ENCODE measurements around the gene KANK3.
"Not testable (repeated sequence)": the region's sequence is repeated elsewhere in the genome, so short reads cannot be mapped to it uniquely, and the experiment has no call there.

The KANK3 gene

GRCh38 chr19:8342316-8342683 is 762 bp downstream of the KANK3 start:
- no peak for DNase-seq (ENCODE audit: low read depth)

GRCh38 chr19:8341504-8341903 is 1.6 kb downstream of the KANK3 start:
- DNase-seq (ENCODE audit: low read depth); H3K4me3 ChIP-seq (ENCODE audit: low read depth, low read length): not testable (repeated sequence)

More at GRCh38 chr19:8342316-8342683, 762 bp downstream of the KANK3 start:
- no peak overlapping the region for H3K4me3 ChIP-seq (ENCODE audit: low read depth, low read length)
- TF ChIP-seq CTCF (IDR thresholded peaks at IDR 0.05; ENCODE audit: low read depth, low read length) (no peak), MAX (IDR thresholded peaks at IDR 0.05; ENCODE audit: low read depth, low read length) (no peak), POLR2A (IDR thresholded peaks at IDR 0.05; ENCODE audit: extremely low read depth, insufficient read length) (no peak), MYC (IDR thresholded peaks at IDR 0.05; ENCODE audit: low read depth, low read length) (no peak)

- H3K4me3 ChIP-seq (ENCODE audit: low read depth, low read length): no peak overlapping the region
- no peak for DNase-seq (ENCODE audit: low read depth)
- TF ChIP-seq CTCF (IDR thresholded peaks at IDR 0.05; ENCODE audit: low read depth, low read length) (peak; percentile 30), POLR2A (IDR thresholded peaks at IDR 0.05; ENCODE audit: extremely low read depth, insufficient read length) (no peak)
Measured at GRCh38 chr19:8340341-8341096, 2.5 kb downstream of the KANK3 start.

- TF ChIP-seq CTCF (IDR thresholded peaks at IDR 0.05; ENCODE audit: low read depth, low read length) (no peak), MAX (IDR thresholded peaks at IDR 0.05; ENCODE audit: low read depth, low read length) (no peak), POLR2A (IDR thresholded peaks at IDR 0.05; ENCODE audit: extremely low read depth, insufficient read length) (no peak), MYC (IDR thresholded peaks at IDR 0.05; ENCODE audit: low read depth, low read length) (no peak)
- no peak for DNase-seq (ENCODE audit: low read depth)
- H3K4me3 ChIP-seq (ENCODE audit: low read depth, low read length): no peak overlapping the region
Measured at GRCh38 chr19:8338835-8339234, 4.2 kb downstream of the KANK3 start.

- no peak for TF ChIP-seq CTCF (IDR thresholded peaks at IDR 0.05; ENCODE audit: low read depth, low read length)
- no peak for TF ChIP-seq MYC (IDR thresholded peaks at IDR 0.05; ENCODE audit: low read depth, low read length)
- no peak for TF ChIP-seq MAX (IDR thresholded peaks at IDR 0.05; ENCODE audit: low read depth, low read length)
- TF ChIP-seq POLR2A (IDR thresholded peaks at IDR 0.05; ENCODE audit: extremely low read depth, insufficient read length): no peak
- H3K4me3 ChIP-seq (ENCODE audit: low read depth, low read length): no peak overlapping the region
- no peak for DNase-seq (ENCODE audit: low read depth)
Measured at GRCh38 chr19:8337728-8338127, 5.3 kb downstream of the KANK3 start.

- no peak overlapping the region for H3K4me3 ChIP-seq (ENCODE audit: low read depth, low read length)
- TF ChIP-seq CTCF (IDR thresholded peaks at IDR 0.05; ENCODE audit: low read depth, low read length) (no peak), MYC (IDR thresholded peaks at IDR 0.05; ENCODE audit: low read depth, low read length) (no peak), MAX (IDR thresholded peaks at IDR 0.05; ENCODE audit: low read depth, low read length) (no peak), POLR2A (IDR thresholded peaks at IDR 0.05; ENCODE audit: extremely low read depth, insufficient read length) (no peak)
- DNase-seq (ENCODE audit: low read depth): no peak
Measured at GRCh38 chr19:8336660-8337059, 6.4 kb downstream of the KANK3 start.
